ENCODE results near the gene SNX8. TPM values are rescaled to one million over a fixed set of nuclear protein-coding genes. Genes with fewer than 3 reads are reported as not detected.

The SNX8 gene
- total RNA-seq, 2 experiments from 2014 or later = 12.1 to 42.0 TPM

GRCh38 chr7:2288503-2288902 lies 25.7 kb downstream of the SNX8 start:
- peak overlapping the region; percentile 37 for H3K27ac ChIP-seq (ENCODE audit: low read depth, low read length, poor library complexity, severe bottlenecking)
- H3K9me2 ChIP-seq (ENCODE audit: insufficient read depth, low read length) = no peaks in the 10 kb centered on the region
- CTCF ChIA-PET (ENCODE audit: unreplicated experiment) = interaction anchor here (0.9 kb wide), 1 partner anchor 10 kb away, joined by 3 read pairs; no protein-coding TSS in a partner anchor
- DNase-seq (ENCODE audit: low spot score) = peak; percentile 73
- H3K36me3 ChIP-seq (ENCODE audit: insufficient read depth, low read length) = no peaks in the 10 kb centered on the region
- POLR2A ChIA-PET = interaction anchor here (0.5 kb wide), 1 partner anchor 47 kb away, joined by 3 read pairs; no protein-coding TSS in a partner anchor
- no TSS peak for BruUV-seq (replicated peaks)
- H3K4me1 ChIP-seq (ENCODE audit: insufficient read depth, low read length, poor library complexity, severe bottlenecking) = peaks cover 19% of the 10 kb centered on the region
- no peaks in the 10 kb centered on the region for H4K20me1 ChIP-seq (ENCODE audit: insufficient read depth, low read length)
- intact Hi-C loops (cut with micrococcal nuclease; ENCODE audit: unreplicated experiment) = loop anchor here (2.0 kb wide), 1 partner anchor 18 kb away; no protein-coding TSS in a partner anchor
- no peak for TF ChIP-seq EZH2phosphoT487 (IDR thresholded peaks at IDR 0.05; ENCODE audit: borderline replicate concordance, low read depth, low read length)
- TF ChIP-seq CTCF (conservative IDR thresholded peaks at IDR 0.05; ENCODE audit: low read length) = no peak
- peaks cover 6% of the 10 kb centered on the region; the same call in 1 of the 2 replicates for H3K79me2 ChIP-seq (ENCODE audit: insufficient read depth, low read depth, low read length)
- no peaks in the 10 kb centered on the region for H3K9me3 ChIP-seq (ENCODE audit: low read length)
- peak overlapping the region; percentile 49 for H3K4me2 ChIP-seq (ENCODE audit: low read length)
- no peak overlapping the region for H2AFZ ChIP-seq (ENCODE audit: low read length)
- H3K4me3 ChIP-seq (ENCODE audit: low read depth, low read length, poor library complexity, severe bottlenecking) = no peak overlapping the region

- no peak overlapping the region for H2AFZ ChIP-seq (ENCODE audit: low read length)
- peaks cover 19% of the 10 kb centered on the region for H3K4me1 ChIP-seq (ENCODE audit: insufficient read depth, low read length, poor library complexity, severe bottlenecking)
- intact Hi-C loops (cut with micrococcal nuclease; ENCODE audit: unreplicated experiment) = loop anchor here (2.0 kb wide), 1 partner anchor 19 kb away; no protein-coding TSS in a partner anchor
- H4K20me1 ChIP-seq (ENCODE audit: insufficient read depth, low read length) = no peaks in the 10 kb centered on the region
- H3K79me2 ChIP-seq (ENCODE audit: insufficient read depth, low read depth, low read length) = peaks cover 6% of the 10 kb centered on the region; the same call in 1 of the 2 replicates
- H3K36me3 ChIP-seq (ENCODE audit: insufficient read depth, low read length) = no peaks in the 10 kb centered on the region
- no peak overlapping the region for H3K4me2 ChIP-seq (ENCODE audit: low read length)
- no TSS peak for BruUV-seq (replicated peaks)
- H3K9me2 ChIP-seq (ENCODE audit: insufficient read depth, low read length) = no peaks in the 10 kb centered on the region
- CTCF ChIA-PET (ENCODE audit: unreplicated experiment) = no interaction called here
- POLR2A ChIA-PET = interaction anchor here (0.7 kb wide), 1 partner anchor 685 kb away, joined by 4 read pairs; no protein-coding TSS in a partner anchor
- DNase-seq (ENCODE audit: low spot score) = no peak
- no peaks in the 10 kb centered on the region for H3K9me3 ChIP-seq (ENCODE audit: low read length)
- no peak overlapping the region for H3K4me3 ChIP-seq (ENCODE audit: low read depth, low read length, poor library complexity, severe bottlenecking)
- TF ChIP-seq EZH2phosphoT487 (IDR thresholded peaks at IDR 0.05; ENCODE audit: borderline replicate concordance, low read depth, low read length) (no peak), CTCF (conservative IDR thresholded peaks at IDR 0.05; ENCODE audit: low read length) (no peak)
- no peak overlapping the region for H3K27ac ChIP-seq (ENCODE audit: low read depth, low read length, poor library complexity, severe bottlenecking)
These were observed 26.5 kb downstream of the SNX8 start for GRCh38 chr7:2287745-2288144.

GRCh38 chr7:2283074-2283473 lies 31.2 kb downstream of the SNX8 start:
- Histone ChIP-seq H3K27ac (ENCODE audit: low read depth, low read length, poor library complexity, severe bottlenecking) (no peak overlapping the region), H3K4me1 (ENCODE audit: insufficient read depth, low read length, poor library complexity, severe bottlenecking) (peaks cover 3% of the 10 kb centered on the region), H3K36me3 (ENCODE audit: insufficient read depth, low read length) (no peaks in the 10 kb centered on the region; the same call in 1 of the 2 replicates), H3K4me2 (ENCODE audit: low read length) (no peak overlapping the region), H3K9me3 (ENCODE audit: low read length) (no peaks in the 10 kb centered on the region), H3K79me2 (ENCODE audit: insufficient read depth, low read depth, low read length) (peaks cover 3% of the 10 kb centered on the region; the same call in 1 of the 2 replicates), H3K9me2 (ENCODE audit: insufficient read depth, low read length) (no peaks in the 10 kb centered on the region), H4K20me1 (ENCODE audit: insufficient read depth, low read length) (no peaks in the 10 kb centered on the region), H2AFZ (ENCODE audit: low read length) (no peak overlapping the region), H3K4me3 (ENCODE audit: low read depth, low read length, poor library complexity, severe bottlenecking) (no peak overlapping the region)
- TF ChIP-seq EZH2phosphoT487 (IDR thresholded peaks at IDR 0.05; ENCODE audit: borderline replicate concordance, low read depth, low read length) = no peak
- TF ChIP-seq CTCF (conservative IDR thresholded peaks at IDR 0.05; ENCODE audit: low read length) = no peak
- no TSS peak for BruUV-seq (replicated peaks)
- ChIA-PET CTCF (ENCODE audit: unreplicated experiment) (no interaction called here), POLR2A (no interaction called here)
- intact Hi-C loops (cut with micrococcal nuclease; ENCODE audit: unreplicated experiment) = no loop called here
- DNase-seq (ENCODE audit: low spot score) = no peak

Measured in OCI-LY7 (cell line).